ENCODE results near the gene RBSN. TPM values are rescaled to one million over a fixed set of nuclear protein-coding genes. Genes with fewer than 3 reads are reported as not detected.

The RBSN gene
- total and polyA plus RNA-seq, 2 of the 4 experiments (the other 2 are of a cell fraction) = 8.7 to 33.7 TPM

DNA sequence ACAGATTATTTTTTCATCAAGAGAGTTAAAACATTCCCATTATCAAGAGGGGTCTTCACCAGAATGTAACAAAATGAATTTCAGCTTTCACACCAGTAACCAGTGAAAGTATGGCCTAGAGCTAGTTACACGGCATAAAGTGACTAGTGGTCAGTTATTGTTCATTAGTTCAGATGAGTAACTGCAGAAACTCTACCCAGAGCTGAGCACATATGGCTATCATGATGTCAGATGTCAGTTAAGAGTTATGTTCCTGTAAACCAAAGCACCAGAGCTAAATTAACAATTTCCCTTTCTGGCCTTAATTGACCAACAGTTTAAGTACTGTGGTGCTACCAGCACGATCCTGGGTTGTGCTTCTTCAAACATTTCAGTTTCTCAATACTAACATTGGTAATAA, 27.2 kb downstream of the RBSN start:
- ChIA-PET CTCF (no interaction called here), POLR2A (ENCODE audit: unreplicated experiment) (no interaction called here)
- Histone ChIP-seq H2BK15ac (ENCODE audit: low read depth, low read length) (no peak overlapping the region), H4K20me1 (ENCODE audit: insufficient read depth, low read length) (no peaks in the 10 kb centered on the region), H3K4me1 (ENCODE audit: control insufficient read depth, insufficient read depth, low read length) (no peaks in the 10 kb centered on the region), H3K79me1 (ENCODE audit: low read depth in 1 of 2, low read length in 2 of 2) (peaks cover 4% of the 10 kb centered on the region in 2 experiments; a peak in 1 of 4 replicates), H3K23ac (ENCODE audit: low read depth, low read length) (no peak overlapping the region), H3K27me3 (ENCODE audit: control insufficient read depth, insufficient read depth, low read length) (no peaks in the 10 kb centered on the region), H3K4me3 (ENCODE audit: insufficient read depth, low read depth, low read length) (no peak overlapping the region), H2BK20ac (ENCODE audit: low read depth, low read length) (no peak overlapping the region), H3K14ac (replicated peaks; ENCODE audit: low read depth, low read length) (no peak overlapping the region), H2BK120ac (ENCODE audit: low read depth, low read length) (no peak overlapping the region), H3K9me1 (ENCODE audit: insufficient read depth, low read length) (no peaks in the 10 kb centered on the region), H2AFZ (replicated peaks; ENCODE audit: low read length, poor library complexity) (no peak overlapping the region), H4K91ac (ENCODE audit: insufficient read depth, low read depth, low read length) (no peak overlapping the region), H2AK9ac (replicated peaks; ENCODE audit: low read depth, low read length, poor library complexity) (no peak overlapping the region), H3K9ac (ENCODE audit: low read depth, low read length) (no peak overlapping the region), H3K4me2 (ENCODE audit: low read depth, low read length) (no peak overlapping the region), H3K36me3 (ENCODE audit: control insufficient read depth, insufficient read depth, low read length) (peaks cover 36% of the 10 kb centered on the region), H2BK5ac (ENCODE audit: low read depth, low read length, poor library complexity, severe bottlenecking) (no peak overlapping the region), H3K27ac (ENCODE audit: insufficient read depth, low read length) (no peak overlapping the region), H4K8ac (ENCODE audit: low read depth in 2 of 2, low read length in 2 of 2) (no peak overlapping the region), H3K4ac (ENCODE audit: low read depth, low read length) (no peak overlapping the region), H3K9me3 (ENCODE audit: control insufficient read depth, insufficient read depth, low read length) (no peaks in the 10 kb centered on the region), H2AK5ac (ENCODE audit: low read depth, low read length) (no peak overlapping the region), H3K56ac (ENCODE audit: extremely low read depth, insufficient read depth, low read length) (no peak overlapping the region), H4K5ac (ENCODE audit: low read depth, low read length) (no peak overlapping the region), H3K18ac (ENCODE audit: low read depth, low read length) (no peak overlapping the region)
- dilution Hi-C loops (cut with HindIII; ENCODE audit: low sequenced_read_pairs, unreplicated experiment) = no loop called here
- ATAC-seq (ENCODE audit: low read depth) = no peak
- in situ Hi-C loops (cut with MboI; ENCODE audit: low sequenced_read_pairs) = no loop called here
- DNase-seq = no peak
- intact Hi-C loops (cut with micrococcal nuclease) = no loop called here
- no CpG with 5 or more reads among the region's 2 CpGs for WGBS, 2 experiments (ENCODE audit: extremely low coverage in 2 of 2, insufficient read length in 1 of 2)
- BruUV-seq (replicated peaks) = no TSS peak
- TF ChIP-seq FOS (IDR thresholded peaks at IDR 0.05; ENCODE audit: low read depth, low read length) = no peak
- TF ChIP-seq SMC3 (IDR thresholded peaks at IDR 0.05; ENCODE audit: low read depth, low read length) = no peak
- TF ChIP-seq POLR2A (IDR thresholded peaks at IDR 0.05; ENCODE audit: low read depth, low read length) = no peak
- TF ChIP-seq MAZ (IDR thresholded peaks at IDR 0.05; ENCODE audit: borderline replicate concordance, low read depth, low read length) = no peak
- TF ChIP-seq RCOR1 (IDR thresholded peaks at IDR 0.05; ENCODE audit: insufficient replicate concordance, low read length) = no peak
- TF ChIP-seq, protein P1, sequence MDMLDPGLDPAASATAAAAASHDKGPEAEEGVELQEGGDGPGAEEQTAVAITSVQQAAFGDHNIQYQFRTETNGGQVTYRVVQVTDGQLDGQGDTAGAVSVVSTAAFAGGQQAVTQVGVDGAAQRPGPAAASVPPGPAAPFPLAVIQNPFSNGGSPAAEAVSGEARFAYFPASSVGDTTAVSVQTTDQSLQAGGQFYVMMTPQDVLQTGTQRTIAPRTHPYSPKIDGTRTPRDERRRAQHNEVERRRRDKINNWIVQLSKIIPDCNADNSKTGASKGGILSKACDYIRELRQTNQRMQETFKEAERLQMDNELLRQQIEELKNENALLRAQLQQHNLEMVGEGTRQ (IDR thresholded peaks at IDR 0.05; ENCODE audit: low read depth, low read length) = no peak
- no peak for TF ChIP-seq MAFK (IDR thresholded peaks at IDR 0.05; ENCODE audit: low read depth, low read length)
- no peak for TF ChIP-seq RFX5 (IDR thresholded peaks at IDR 0.05; ENCODE audit: low read depth, low read length)
- no peak for TF ChIP-seq BHLHE40 (IDR thresholded peaks at IDR 0.05; ENCODE audit: low read depth, low read length)

All from IMR-90 (cell line).